Activated CD8-positive, alpha-beta memory T cell treated with anti-CD3 and anti-CD28 coated beads, Interleukin-2, amount 10 ng/mL, durations not matched to agents 7 days and 5 days (primary cell): ENCODE measurements around the gene BAMBI. TPM values are rescaled to one million over a fixed set of nuclear protein-coding genes. Genes with fewer than 3 reads are reported as not detected.

ENCODE experiments used
- ATAC-seq: fragments of 150-1000 bp; cut with Tn5 transposase; one replicate; pipeline ENCODE4 v1.10.0; 2021; ENCODE audit warnings: moderate library complexity
- CTCF ChIA-PET: fragments of 350-600 bp; sonication (Branson Sonifier 250); formaldehyde crosslinking; loops from one replicate; lab custom pipeline; 2021; ENCODE audit warnings: antibody characterized with exemption; lab: Charles Lee
- DNase-seq: peaks from one replicate; pipeline ENCODE4 v3.0.0-alpha.2; 2020
- H3K27ac Mint-ChIP-seq: one replicate; pipeline ENCODE4 v1.8.0; 2021; ENCODE audit warnings: mild to moderate bottlenecking, mixed read lengths
- H3K27me3 Mint-ChIP-seq: one replicate; pipeline ENCODE4 v1.8.0; 2021; ENCODE audit warnings: mixed read lengths
- H3K36me3 Mint-ChIP-seq: one replicate; pipeline ENCODE4 v1.8.0; 2021; ENCODE audit warnings: mild to moderate bottlenecking, mixed read lengths
- H3K4me1 Mint-ChIP-seq: one replicate; pipeline ENCODE4 v1.8.0; 2021; ENCODE audit warnings: mixed read lengths
- H3K4me3 Mint-ChIP-seq: one replicate; pipeline ENCODE4 v1.8.0; 2021; ENCODE audit warnings: mild to moderate bottlenecking, moderate library complexity, mixed read lengths
- H3K9me3 Mint-ChIP-seq: one replicate; pipeline ENCODE4 v1.8.0; 2022; ENCODE audit warnings: low read depth, mixed read lengths
- total RNA-seq, 2 experiments: library from RNA; stranded (reverse); gene quantifications; one replicate each; pipeline ENCODE4 v1.2.3, GENCODE V29; 2021

The BAMBI gene
- total RNA-seq, 2 experiments from 2014 or later = 0.41 to 1.0 TPM

GRCh38 chr10:28717656-28718201 is 40.4 kb downstream of the BAMBI start:
- H3K4me1 Mint-ChIP-seq = peaks cover 6% of the 10 kb centered on the region
- no peaks in the 10 kb centered on the region for H3K36me3 Mint-ChIP-seq
- no peak for DNase-seq
- H3K4me3 Mint-ChIP-seq = no peak overlapping the region
- H3K9me3 Mint-ChIP-seq = no peaks in the 10 kb centered on the region
- CTCF ChIA-PET = interaction anchor here (0.6 kb wide), 1 partner anchor 509 kb away, joined by 4 read pairs; no protein-coding TSS in a partner anchor
- peaks cover 29% of the 10 kb centered on the region for H3K27me3 Mint-ChIP-seq
- no peak for ATAC-seq
- H3K27ac Mint-ChIP-seq = no peak overlapping the region

GRCh38 chr10:28719789-28720436 is 42.6 kb downstream of the BAMBI start:
- Mint-ChIP-seq H3K36me3 (no peaks in the 10 kb centered on the region), H3K27me3 (peaks cover 42% of the 10 kb centered on the region), H3K27ac (no peak overlapping the region), H3K9me3 (no peaks in the 10 kb centered on the region), H3K4me1 (peaks cover 6% of the 10 kb centered on the region), H3K4me3 (no peak overlapping the region)
- DNase-seq = no peak
- ATAC-seq = no peak
- CTCF ChIA-PET = no interaction called here

- Mint-ChIP-seq H3K36me3 (no peaks in the 10 kb centered on the region), H3K4me1 (peaks cover 6% of the 10 kb centered on the region), H3K4me3 (no peak overlapping the region), H3K9me3 (no peaks in the 10 kb centered on the region), H3K27ac (no peak overlapping the region), H3K27me3 (peaks cover 42% of the 10 kb centered on the region)
- CTCF ChIA-PET = no interaction called here
- DNase-seq (no peak), ATAC-seq (no peak)
These were observed 44.1 kb downstream of the BAMBI start for GRCh38 chr10:28721318-28721951.

GRCh38 chr10:28722065-28722803 is 44.9 kb downstream of the BAMBI start:
- H3K36me3 Mint-ChIP-seq = no peaks in the 10 kb centered on the region
- no peak overlapping the region for H3K27ac Mint-ChIP-seq
- H3K4me3 Mint-ChIP-seq = peak overlapping the region; percentile 18
- peaks cover 6% of the 10 kb centered on the region for H3K4me1 Mint-ChIP-seq
- CTCF ChIA-PET = no interaction called here
- no peaks in the 10 kb centered on the region for H3K9me3 Mint-ChIP-seq
- ATAC-seq (no peak), DNase-seq (no peak)
- H3K27me3 Mint-ChIP-seq = peaks cover 42% of the 10 kb centered on the region

GRCh38 chr10:28728366-28728765 is 51.0 kb downstream of the BAMBI start:
- peaks cover 9% of the 10 kb centered on the region for H3K27me3 Mint-ChIP-seq
- CTCF ChIA-PET = no interaction called here
- no peak overlapping the region for H3K4me3 Mint-ChIP-seq
- DNase-seq = no peak
- H3K4me1 Mint-ChIP-seq = peaks cover 5% of the 10 kb centered on the region
- no peaks in the 10 kb centered on the region for H3K36me3 Mint-ChIP-seq
- H3K27ac Mint-ChIP-seq = no peak overlapping the region
- no peak for ATAC-seq
- H3K9me3 Mint-ChIP-seq = peaks cover 3% of the 10 kb centered on the region

GRCh38 chr10:28730031-28730778 is 52.9 kb downstream of the BAMBI start:
- no peak for ATAC-seq
- Mint-ChIP-seq H3K36me3 (no peaks in the 10 kb centered on the region), H3K4me1 (peaks cover 5% of the 10 kb centered on the region), H3K9me3 (peaks cover 3% of the 10 kb centered on the region), H3K27me3 (peaks cover 3% of the 10 kb centered on the region), H3K27ac (no peak overlapping the region), H3K4me3 (no peak overlapping the region)
- CTCF ChIA-PET = interaction anchor here (0.6 kb wide), 1 partner anchor 91 kb away, joined by 4 read pairs; no protein-coding TSS in a partner anchor
- DNase-seq = no peak

- no peak for ATAC-seq
- no peaks in the 10 kb centered on the region for H3K27me3 Mint-ChIP-seq
These were observed 54.8 kb downstream of the BAMBI start for GRCh38 chr10:28732091-28732490.

More at GRCh38 chr10:28732091-28732490, 54.8 kb downstream of the BAMBI start:
- Mint-ChIP-seq H3K27ac (no peak overlapping the region), H3K4me1 (peaks cover 5% of the 10 kb centered on the region), H3K4me3 (no peak overlapping the region), H3K9me3 (peaks cover 3% of the 10 kb centered on the region), H3K36me3 (no peaks in the 10 kb centered on the region)
- CTCF ChIA-PET = no interaction called here
- DNase-seq = no peak

Other genes starting within 250 kb of the BAMBI start
- gene WAC, start 144.4 kb upstream of the BAMBI start, total RNA-seq = 100 to 1,000 TPM; 128 to 141 TPM